PFSK-1 (cell line): ENCODE data around the gene BRCA2.

Experiments
- FOXP2 ChIP-seq: optimal IDR thresholded peaks from 2 replicates; pipeline ENCODE3; 2011; ENCODE audit warnings: borderline replicate concordance, control low read depth, inconsistent platforms; ENCODE audit not compliant: insufficient read depth; ENCODE audit errors: extremely low read length, extremely low read depth
- POLR2AphosphoS5 ChIP-seq: IDR thresholded peaks from 2 replicates; pipeline ENCODE4 v1.6.1; 2012; ENCODE audit warnings: low read depth, mild to moderate bottlenecking, control low read depth, low read length, moderate library complexity
- REST ChIP-seq, 2 experiments: IDR thresholded peaks; 2 replicates each; pipeline versions ENCODE4 v1.6.1 to v1.8.0; 2011 to 2012; ENCODE audit warnings: low read depth in 2 of 2, low read length in 2 of 2, control low read depth in 1 of 2, inconsistent platforms in 1 of 2, mild to moderate bottlenecking in 1 of 2, moderate library complexity in 1 of 2; ENCODE audit not compliant: insufficient read depth in 1 of 2
- SIN3A ChIP-seq: IDR thresholded peaks from 2 replicates; pipeline ENCODE4 v1.6.1; 2012; ENCODE audit warnings: mild to moderate bottlenecking, low read length, moderate library complexity, borderline replicate concordance; ENCODE audit not compliant: insufficient read depth
- TAF1 ChIP-seq: IDR thresholded peaks from 2 replicates; pipeline ENCODE4 v1.6.1; 2012; ENCODE audit warnings: low read length, control low read depth, borderline replicate concordance; ENCODE audit not compliant: insufficient read depth

BRCA2 gene

GRCh38 chr13:32419862-32420261 is 104.6 kb downstream of the BRCA2 start:
- TF ChIP-seq REST (IDR thresholded peaks at IDR 0.05; ENCODE audit: insufficient read depth in 1 of 2, low read depth in 2 of 2, low read length in 2 of 2) (no peak), POLR2AphosphoS5 (no peak), SIN3A (no peak), TAF1 (no peak), FOXP2 (no peak)

GRCh38 chr13:32423592-32423991 is 108.3 kb downstream of the BRCA2 start:
- TF ChIP-seq FOXP2 (no peak), SIN3A (no peak), REST (IDR thresholded peaks at IDR 0.05; ENCODE audit: insufficient read depth in 1 of 2, low read depth in 2 of 2, low read length in 2 of 2) (no peak), POLR2AphosphoS5 (no peak)

- no peak for TF ChIP-seq TAF1
Observed at GRCh38 chr13:32425158-32425557, 109.8 kb downstream of the BRCA2 start.

- TF ChIP-seq REST (IDR thresholded peaks at IDR 0.05; ENCODE audit: insufficient read depth in 1 of 2, low read depth in 2 of 2, low read length in 2 of 2) (no peak), FOXP2 (no peak), TAF1 (no peak), SIN3A (no peak), POLR2AphosphoS5 (no peak)
Observed at GRCh38 chr13:32426191-32426989, 111.1 kb downstream of the BRCA2 start.

- TF ChIP-seq POLR2AphosphoS5, result no peak
- TF ChIP-seq FOXP2, result no peak
- TF ChIP-seq SIN3A, result no peak
- no peak for TF ChIP-seq TAF1
- TF ChIP-seq REST (IDR thresholded peaks at IDR 0.05; ENCODE audit: insufficient read depth in 1 of 2, low read depth in 2 of 2, low read length in 2 of 2), result no peak
Observed at GRCh38 chr13:32426990-32427851, 111.9 kb downstream of the BRCA2 start.
